EH (cell line): Measurements from ENCODE around the gene HRH3.

Experiments
- DNase-seq: peaks from one replicate; pipeline ENCODE4 v3.0.0-alpha.2; 2015; ENCODE audit warnings: low read depth

The HRH3 gene

GRCh38 chr20:62197801-62198200, 22.3 kb downstream of the HRH3 start:
- DNase-seq: no peak

- DNase-seq: no peak
Measured at GRCh38 chr20:62197311-62197710, 22.8 kb downstream of the HRH3 start.

GRCh38 chr20:62196286-62196685, 23.8 kb downstream of the HRH3 start:
- no peak for DNase-seq

- no peak for DNase-seq
Measured at GRCh38 chr20:62195736-62196135, 24.3 kb downstream of the HRH3 start.

GRCh38 chr20:62195075-62195405, 25.0 kb downstream of the HRH3 start:
- DNase-seq: no peak

GRCh38 chr20:62193079-62194025, 26.7 kb downstream of the HRH3 start:
- no peak for DNase-seq

GRCh38 chr20:62192635-62193034, 27.4 kb downstream of the HRH3 start:
- no peak for DNase-seq

- no peak for DNase-seq
Measured at GRCh38 chr20:62191781-62192559, 28.1 kb downstream of the HRH3 start.

GRCh38 chr20:62190639-62191411, 29.3 kb downstream of the HRH3 start:
- no peak for DNase-seq

- DNase-seq: peak; percentile 54
Measured at GRCh38 chr20:62186887-62187866, 32.9 kb downstream of the HRH3 start.

GRCh38 chr20:62186096-62186426, 34.0 kb downstream of the HRH3 start:
- DNase-seq: no peak

- DNase-seq: peak; percentile 6
Measured at GRCh38 chr20:62183426-62184142, 36.5 kb downstream of the HRH3 start.

GRCh38 chr20:62182469-62183425, 37.3 kb downstream of the HRH3 start, which contains the start of gene MTG2:
MTG2 (plus strand) TSS chr20:62183028; CDS start chr20:62193421, 10,393 bp downstream.
- peak; percentile 96 for DNase-seq

- no peak for DNase-seq
Measured at GRCh38 chr20:62181808-62182207, 38.3 kb downstream of the HRH3 start.

- DNase-seq: no peak
Measured at GRCh38 chr20:62179162-62179504, 40.9 kb downstream of the HRH3 start.

GRCh38 chr20:62178316-62179161, 41.5 kb downstream of the HRH3 start:
- no peak for DNase-seq

- no peak for DNase-seq
Measured at GRCh38 chr20:62177307-62177706, 42.8 kb downstream of the HRH3 start.

- DNase-seq: no peak
Measured at GRCh38 chr20:62176866-62177265, 43.2 kb downstream of the HRH3 start.

- no peak for DNase-seq
Measured at GRCh38 chr20:62175711-62176110, 44.4 kb downstream of the HRH3 start.
